BLaER1 treated with 17β-estradiol and CSF1 and Interleukin-3, amounts not matched to agents 10 nM and 100 nM (cell line): Measurements from ENCODE around the gene PIEZO1.
"Not testable (repeated sequence)": the region's sequence is repeated elsewhere in the genome, so short reads cannot be mapped to it uniquely, and the experiment has no call there.

Experiments
- H3K27ac ChIP-seq, 11 experiments: shearing (Covaris generic); formaldehyde crosslinking; 2 replicates each; pipeline ENCODE4 v1.8.1; 2022
- H3K27me3 ChIP-seq, 11 experiments: shearing (Covaris generic); formaldehyde crosslinking; 2 replicates each; pipeline ENCODE4 v1.8.1; 2022
- H3K36me3 ChIP-seq, 11 experiments: shearing (Covaris generic); formaldehyde crosslinking; 2 replicates each; pipeline ENCODE4 v1.8.1; 2022
- H3K4me1 ChIP-seq, 10 experiments: shearing (Covaris generic); formaldehyde crosslinking; 2 replicates each; pipeline ENCODE4 v1.8.1; 2022
- H3K4me2 ChIP-seq, 11 experiments: shearing (Covaris generic); formaldehyde crosslinking; 2 replicates each; pipeline ENCODE4 v1.8.1; 2022
- H3K4me3 ChIP-seq, 10 experiments: shearing (Covaris generic); formaldehyde crosslinking; 2 replicates each; pipeline ENCODE4 v1.8.1; 2022
- H3K9ac ChIP-seq, 11 experiments: shearing (Covaris generic); formaldehyde crosslinking; 2 replicates each; pipeline ENCODE4 v1.8.1; 2022
- H3K9me3 ChIP-seq, 11 experiments: shearing (Covaris generic); formaldehyde crosslinking; replicated peaks in 1 of 11; 2 replicates each; pipeline ENCODE4 v1.8.1; 2022
- H4K20me1 ChIP-seq, 11 experiments: shearing (Covaris generic); formaldehyde crosslinking; 2 replicates each; pipeline ENCODE4 v1.8.1; 2022
- Cebpa-rat ChIP-seq, 11 experiments: shearing (Covaris generic); IDR thresholded peaks; 2 replicates each; pipeline ENCODE4 v1.8.1; 2022

PIEZO1 gene

DNA sequence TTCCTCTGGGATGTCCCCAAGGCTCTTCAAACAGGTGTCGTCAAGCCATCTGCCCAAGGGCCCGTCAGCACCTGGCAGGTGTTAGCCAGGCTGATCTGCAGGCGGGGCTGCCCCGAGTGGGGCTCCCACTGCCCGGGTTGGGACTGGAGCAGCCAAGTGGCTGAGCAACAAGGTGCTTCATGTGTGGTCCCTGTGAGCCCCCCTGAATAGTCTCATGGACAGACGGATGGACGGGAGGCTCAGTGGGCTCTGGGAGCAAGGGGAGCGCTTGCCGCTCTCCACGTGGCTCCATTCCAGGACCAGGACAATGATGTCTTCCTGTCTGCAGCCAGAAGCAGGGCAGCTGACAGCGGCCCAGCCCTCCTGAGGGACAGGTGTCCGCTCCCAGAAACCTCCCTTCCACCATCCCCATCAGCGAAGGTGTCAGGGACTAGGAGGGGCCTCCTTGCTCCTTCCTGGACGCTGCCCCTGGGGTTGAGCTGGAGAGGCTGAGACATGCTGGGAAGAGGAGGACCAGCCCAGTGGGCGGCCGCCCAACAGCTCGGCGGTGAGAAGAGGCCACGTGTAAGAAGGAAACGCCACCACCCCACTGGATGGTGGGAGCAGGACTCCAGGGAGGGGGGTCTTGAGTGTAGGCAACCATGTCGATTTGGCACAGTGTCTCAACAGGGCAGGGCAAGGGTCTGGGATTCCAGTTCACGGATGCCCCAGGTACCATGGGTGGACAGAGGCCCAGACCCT lies 108.3 kb downstream of the PIEZO1 start:
- no peak overlapping the region for H3K4me3 ChIP-seq
- no peak overlapping the region for H3K9ac ChIP-seq
- 0 out of 22 replicates have a peak overlapping the region, but pooled peaks of 2 of the 11 experiments have one; percentile 10 to 18 for H3K4me2 ChIP-seq
- no peak overlapping the region for H3K27ac ChIP-seq
- H4K20me1 ChIP-seq = peaks cover 0 to 60% (median 0%) of the 10 kb centered on the region in 11 experiments; a peak in 3 of 22 replicates
- peaks cover 0 to 68% (median 18%) of the 10 kb centered on the region in 11 experiments; a peak in 12 of 22 replicates for H3K36me3 ChIP-seq
- no peaks in the 10 kb centered on the region for H3K9me3 ChIP-seq
- no peak for TF ChIP-seq Cebpa-rat (IDR thresholded peaks at IDR 0.05)
- H3K4me1 ChIP-seq = peaks cover 14 to 73% (median 53%) of the 10 kb centered on the region in 10 experiments
- no peaks in the 10 kb centered on the region for H3K27me3 ChIP-seq

DNA sequence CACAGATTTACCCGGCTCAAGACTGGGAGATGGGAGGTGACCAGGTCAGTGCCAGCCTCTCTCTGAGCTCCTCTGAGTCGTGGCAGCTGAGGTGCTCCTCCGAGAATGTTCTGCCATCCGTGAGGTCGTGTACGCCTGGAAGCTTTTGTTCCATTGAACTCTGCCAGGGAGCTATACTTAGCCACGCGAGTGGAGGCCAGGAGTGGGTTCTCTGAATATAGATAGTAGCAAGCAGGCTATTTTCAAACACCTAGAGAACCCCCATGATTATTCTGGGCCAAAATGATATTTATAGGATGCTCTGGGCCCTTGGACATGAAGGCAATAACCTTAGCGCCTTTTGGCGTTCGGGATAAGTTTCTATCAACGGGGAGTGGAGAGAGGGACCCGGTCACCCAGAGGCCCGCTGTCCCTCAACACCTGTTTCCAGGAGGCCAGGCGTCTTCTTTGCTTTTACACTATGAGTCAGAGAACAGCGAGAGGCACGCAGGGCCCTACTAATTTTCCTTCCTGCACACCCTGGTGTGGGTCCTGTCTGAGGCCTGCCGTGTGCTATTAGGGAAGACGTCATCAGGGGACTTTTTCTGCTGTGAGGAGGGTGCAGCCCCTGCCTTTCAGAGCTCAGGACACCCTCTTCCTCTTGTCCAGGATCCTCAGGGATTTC lies 111.2 kb downstream of the PIEZO1 start:
- H3K36me3 ChIP-seq = peaks cover 0 to 57% (median 18%) of the 10 kb centered on the region in 11 experiments; a peak in 14 of 22 replicates
- peaks cover 0 to 54% (median 0%) of the 10 kb centered on the region in 11 experiments; a peak in 2 of 22 replicates for H4K20me1 ChIP-seq
- H3K4me3 ChIP-seq = no peak overlapping the region
- H3K4me2 ChIP-seq = peak overlapping the region in 8 of 11 experiments; percentile 26 to 62 (median 42); a peak in 15 of 22 replicates
- H3K27ac ChIP-seq = no peak overlapping the region; a peak in 1 of 22 replicates
- no peak for TF ChIP-seq Cebpa-rat (IDR thresholded peaks at IDR 0.05)
- peak overlapping the region in 5 of 11 experiments; percentile 16 to 41 (median 32); a peak in 4 of 22 replicates for H3K9ac ChIP-seq
- no peaks in the 10 kb centered on the region for H3K27me3 ChIP-seq
- H3K4me1 ChIP-seq = peaks cover 0 to 49% (median 30%) of the 10 kb centered on the region in 10 experiments; a peak in 15 of 20 replicates
- no peaks in the 10 kb centered on the region for H3K9me3 ChIP-seq

GRCh38 chr16:88672776-88673175 lies 112.2 kb downstream of the PIEZO1 start:
- Histone ChIP-seq H3K9ac (peak overlapping the region in 1 of 11 experiments; percentile 28; a peak in 1 of 22 replicates), H3K4me2 (peak overlapping the region in 5 of 11 experiments; percentile 12 to 50 (median 32); a peak in 7 of 22 replicates), H3K4me1 (peaks cover 0 to 48% (median 28%) of the 10 kb centered on the region in 10 experiments; a peak in 15 of 20 replicates), H3K27ac (no peak overlapping the region), H3K27me3 (no peaks in the 10 kb centered on the region), H3K36me3 (peaks cover 0 to 51% (median 17%) of the 10 kb centered on the region in 11 experiments; a peak in 14 of 22 replicates), H3K4me3 (no peak overlapping the region), H4K20me1 (peaks cover 0 to 45% (median 0%) of the 10 kb centered on the region in 11 experiments; a peak in 2 of 22 replicates), H3K9me3 (no peaks in the 10 kb centered on the region)
- no peak for TF ChIP-seq Cebpa-rat (IDR thresholded peaks at IDR 0.05)

GRCh38 chr16:88671806-88672205 lies 113.2 kb downstream of the PIEZO1 start:
- Histone ChIP-seq H3K4me2 (peak overlapping the region in 2 of 11 experiments; percentile 26 to 36; a peak in 1 of 22 replicates), H3K9me3 (no peaks in the 10 kb centered on the region), H3K4me3 (no peak overlapping the region), H3K36me3 (peaks cover 0 to 41% (median 12%) of the 10 kb centered on the region in 11 experiments; a peak in 14 of 22 replicates), H3K27me3 (no peaks in the 10 kb centered on the region), H3K27ac (no peak overlapping the region), H3K4me1 (peaks cover 0 to 48% (median 30%) of the 10 kb centered on the region in 10 experiments; a peak in 15 of 20 replicates), H3K9ac (no peak overlapping the region; a peak in 1 of 22 replicates), H4K20me1 (peaks cover 0 to 43% (median 0%) of the 10 kb centered on the region in 11 experiments; a peak in 2 of 22 replicates)
- TF ChIP-seq Cebpa-rat (IDR thresholded peaks at IDR 0.05) = no peak

- Histone ChIP-seq H3K9me3 (no peaks in the 10 kb centered on the region), H3K27me3 (no peaks in the 10 kb centered on the region), H3K4me2 (no peak overlapping the region), H3K4me3 (no peak overlapping the region), H3K9ac (no peak overlapping the region), H3K36me3 (peaks cover 0 to 34% (median 7%) of the 10 kb centered on the region in 11 experiments; a peak in 12 of 22 replicates), H4K20me1 (peaks cover 0 to 25% (median 0%) of the 10 kb centered on the region in 11 experiments; a peak in 2 of 22 replicates), H3K4me1 (peaks cover 0 to 32% (median 26%) of the 10 kb centered on the region in 10 experiments; a peak in 15 of 20 replicates), H3K27ac (no peak overlapping the region)
- TF ChIP-seq Cebpa-rat (IDR thresholded peaks at IDR 0.05) = no peak
Measured at GRCh38 chr16:88669980-88670379, 115.0 kb downstream of the PIEZO1 start.

DNA sequence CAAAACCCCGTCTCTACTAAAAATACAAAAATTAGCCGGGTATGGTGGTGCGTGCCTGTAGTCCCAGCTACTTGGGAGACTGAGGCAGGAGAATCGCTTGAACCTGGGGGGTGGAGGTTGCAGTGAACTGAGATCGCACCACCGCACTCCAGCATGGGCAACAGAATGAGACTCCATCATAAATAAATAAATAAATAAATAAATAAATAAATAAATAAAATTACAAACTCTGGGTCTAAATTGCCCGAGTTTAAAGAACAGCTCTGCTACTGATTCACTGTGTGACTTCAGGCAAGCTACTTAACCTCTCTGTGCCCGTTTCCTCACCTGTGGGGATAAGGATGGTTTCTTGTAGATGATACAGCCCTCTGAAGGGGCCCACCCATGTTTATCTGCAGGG lies 115.5 kb downstream of the PIEZO1 start:
- not testable (repeated sequence) for H3K27ac ChIP-seq, H3K9me3 ChIP-seq, H3K9ac ChIP-seq, H3K27me3 ChIP-seq, H3K4me3 ChIP-seq, H3K4me2 ChIP-seq
- Histone ChIP-seq H3K4me1 (peaks cover 3 to 27% (median 22%) of the 10 kb centered on the region in 10 experiments; a peak in 19 of 20 replicates), H4K20me1 (peaks cover 0 to 25% (median 0%) of the 10 kb centered on the region in 11 experiments; a peak in 3 of 22 replicates), H3K36me3 (peaks cover 0 to 31% (median 7%) of the 10 kb centered on the region in 11 experiments; a peak in 12 of 22 replicates)

- Histone ChIP-seq H3K9ac (peak overlapping the region in 1 of 11 experiments; percentile 13; a peak in 2 of 22 replicates), H3K4me2 (no peak overlapping the region), H3K27me3 (no peaks in the 10 kb centered on the region), H3K4me1 (peaks cover 10 to 19% (median 15%) of the 10 kb centered on the region in 10 experiments), H4K20me1 (peaks cover 0 to 17% (median 0%) of the 10 kb centered on the region in 11 experiments; a peak in 4 of 22 replicates), H3K27ac (no peak overlapping the region), H3K4me3 (no peak overlapping the region), H3K36me3 (peaks cover 0 to 16% (median 4%) of the 10 kb centered on the region in 11 experiments; a peak in 7 of 22 replicates), H3K9me3 (no peaks in the 10 kb centered on the region)
- TF ChIP-seq Cebpa-rat (IDR thresholded peaks at IDR 0.05) = no peak
Measured at GRCh38 chr16:88667461-88667860, 117.6 kb downstream of the PIEZO1 start.

DNA sequence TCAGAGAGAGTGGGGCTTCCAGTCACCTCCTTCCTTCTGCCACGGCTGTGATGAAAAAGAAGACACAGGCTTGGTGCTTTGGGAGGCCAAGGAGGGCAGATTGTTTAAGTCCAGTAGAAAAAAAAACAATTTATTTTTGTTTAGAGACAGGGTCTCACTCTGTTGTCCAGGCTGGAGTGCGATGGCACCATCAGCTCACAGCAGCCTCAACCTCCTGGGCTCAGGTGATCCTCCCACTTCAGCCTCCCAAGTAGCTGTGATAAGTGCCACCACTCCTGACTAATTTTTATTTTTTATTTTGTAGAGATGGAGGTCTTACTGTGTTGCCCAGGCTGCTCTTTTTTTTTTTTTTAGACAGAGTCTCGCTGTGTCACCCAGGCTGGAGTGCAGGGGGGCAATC lies 119.5 kb downstream of the PIEZO1 start:
- no peaks in the 10 kb centered on the region for H3K9me3 ChIP-seq
- H3K36me3 ChIP-seq = peaks cover 0 to 16% (median 0%) of the 10 kb centered on the region in 11 experiments; a peak in 7 of 22 replicates
- H3K27ac ChIP-seq = no peak overlapping the region
- H4K20me1 ChIP-seq = peaks cover 0 to 15% (median 8%) of the 10 kb centered on the region in 11 experiments; a peak in 7 of 22 replicates
- H3K4me2 ChIP-seq = no peak overlapping the region
- TF ChIP-seq Cebpa-rat (IDR thresholded peaks at IDR 0.05) = no peak
- no peaks in the 10 kb centered on the region for H3K27me3 ChIP-seq
- H3K9ac ChIP-seq = 0 out of 22 replicates have a peak overlapping the region, but pooled peaks of 1 of the 11 experiments have one; percentile 4
- peaks cover 23 to 32% (median 28%) of the 10 kb centered on the region in 10 experiments for H3K4me1 ChIP-seq
- no peak overlapping the region for H3K4me3 ChIP-seq
